GM21515 (cell line): Measurements from ENCODE around the gene AKAP17A.

Source experiments
- ATAC-seq: cut with Tn5 transposase; IDR thresholded peaks from one replicate; pipeline ENCODE4 v1.9.1; 2021; ENCODE audit not compliant: unreplicated experiment

AKAP17A gene

GRCh38 chrX:1581132-1581531 lies 10.3 kb upstream of the AKAP17A start:
- ATAC-seq, result peak; percentile 48

- ATAC-seq, result peak; percentile 79
These were observed 8.5 kb upstream of the AKAP17A start for GRCh38 chrX:1582686-1583437.

GRCh38 chrX:1584237-1585011 lies 7.0 kb upstream of the AKAP17A start:
- no peak for ATAC-seq

- ATAC-seq, result no peak
These were observed 4.2 kb upstream of the AKAP17A start for GRCh38 chrX:1587161-1587560.

GRCh38 chrX:1589356-1590130 lies 1.9 kb upstream of the AKAP17A start:
- ATAC-seq, result no peak

GRCh38 chrX:1591863-1592469 lies 562 bp downstream of the AKAP17A start:
- ATAC-seq, result peak; percentile 15

GRCh38 chrX:1592470-1593142 lies 1.2 kb downstream of the AKAP17A start:
- peak; percentile 39 for ATAC-seq

GRCh38 chrX:1593286-1594271 lies 2.2 kb downstream of the AKAP17A start:
- no peak for ATAC-seq

GRCh38 chrX:1595711-1596060 lies 4.3 kb downstream of the AKAP17A start:
- ATAC-seq, result no peak

- no peak for ATAC-seq
These were observed 5.4 kb downstream of the AKAP17A start for GRCh38 chrX:1596676-1597344.

- no peak for ATAC-seq
These were observed 6.1 kb downstream of the AKAP17A start for GRCh38 chrX:1597345-1598020.

GRCh38 chrX:1598021-1598875 lies 6.8 kb downstream of the AKAP17A start:
- no peak for ATAC-seq

- no peak for ATAC-seq
These were observed 7.7 kb downstream of the AKAP17A start for GRCh38 chrX:1598876-1599790.

- ATAC-seq, result no peak
These were observed 8.5 kb downstream of the AKAP17A start for GRCh38 chrX:1599791-1600405.

GRCh38 chrX:1600406-1601050 lies 9.1 kb downstream of the AKAP17A start:
- ATAC-seq, result no peak
